Measurements from ENCODE around the gene CLRN1.

- TF ChIP-seq ATF3 (IDR thresholded peaks at IDR 0.05) (no peak), CTCF (IDR thresholded peaks at IDR 0.05; ENCODE audit: low read depth, low read length, missing input control) (no peak), ZBTB33 (IDR thresholded peaks at IDR 0.05) (no peak), MAX (IDR thresholded peaks at IDR 0.05) (no peak), REST (IDR thresholded peaks at IDR 0.05) (no peak), TAF1 (conservative IDR thresholded peaks at IDR 0.05) (no peak), GABPA (IDR thresholded peaks at IDR 0.05 in 1 of 2, conservative IDR thresholded peaks at IDR 0.05 in 1 of 2) (no peak), SP1 (IDR thresholded peaks at IDR 0.05) (no peak), FOXA1 (IDR thresholded peaks at IDR 0.05) (no peak), YY1 (IDR thresholded peaks at IDR 0.05) (no peak), JUND (IDR thresholded peaks at IDR 0.05) (no peak), RAD21 (IDR thresholded peaks at IDR 0.05) (no peak), HNF4G (IDR thresholded peaks at IDR 0.05) (no peak), EGR1 (IDR thresholded peaks at IDR 0.05; ENCODE audit: low read depth in 2 of 2) (no peak)
Measured at GRCh38 chr3:150920236-150920635, 52.3 kb downstream of the CLRN1 start.
